ENCODE results near the gene SLC39A7. TPM values are rescaled to one million over a fixed set of nuclear protein-coding genes. Genes with fewer than 3 reads are reported as not detected.

The SLC39A7 gene
- total RNA-seq, 1 donor from 2014 or later = 53.2 TPM

DNA sequence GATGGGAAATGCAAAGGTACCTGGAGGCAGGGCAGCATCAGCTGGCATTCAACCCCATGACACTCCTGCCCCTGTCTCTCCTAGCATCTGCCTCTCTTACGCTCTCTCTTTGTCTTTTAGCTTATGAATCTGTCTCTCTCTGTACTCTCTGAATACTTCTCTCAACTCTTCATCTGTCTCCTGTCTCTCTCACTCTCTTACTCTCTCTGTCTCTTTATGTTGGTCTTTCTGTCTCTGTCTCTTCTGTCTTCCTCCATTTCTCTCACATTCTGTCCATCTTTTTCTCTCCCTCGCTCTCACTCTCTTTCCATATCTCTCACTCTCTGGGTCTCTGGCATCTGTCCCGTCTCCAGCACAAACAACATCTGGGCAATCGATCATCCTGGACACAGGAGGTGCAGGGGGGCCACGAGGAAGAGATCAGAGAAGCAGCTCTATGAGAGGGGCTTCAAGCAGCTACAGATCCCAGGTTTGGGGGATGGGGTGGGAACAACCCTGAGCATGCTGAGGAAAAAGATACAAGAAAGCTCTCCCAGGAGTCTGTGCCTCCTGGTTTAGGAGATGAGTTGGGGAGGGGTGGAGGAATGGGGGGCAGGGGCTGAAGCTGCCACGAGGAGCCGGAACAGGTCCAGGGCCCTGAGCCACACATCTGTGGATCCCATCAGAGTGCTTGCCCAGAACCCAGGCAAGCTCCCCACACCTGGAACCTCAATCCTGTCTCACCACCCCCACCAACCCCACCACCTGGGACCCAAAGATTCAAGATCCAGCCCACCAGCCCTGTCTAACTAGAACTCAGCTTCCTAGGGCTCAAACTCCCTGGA, 10.8 kb upstream of the SLC39A7 start:
- Histone ChIP-seq H3K27ac (ENCODE audit: low read depth, low read length) (no peak overlapping the region), H3K4me1 (ENCODE audit: control insufficient read depth in 3 of 3, insufficient read depth in 3 of 3, low read length in 3 of 3) (peaks cover 12 to 21% (median 20%) of the 10 kb centered on the region in 3 donors), H3K36me3 (ENCODE audit: control insufficient read depth in 3 of 3, insufficient read depth in 3 of 3, low read length in 3 of 3) (peaks cover 8 to 9% (median 8%) of the 10 kb centered on the region in 3 donors), H3K4me3 (ENCODE audit: low read length in 3 of 3) (no peak overlapping the region), H3K27me3 (ENCODE audit: control insufficient read depth in 3 of 3, insufficient read depth in 3 of 3, low read length in 3 of 3) (peaks cover 3 to 10% (median 6%) of the 10 kb centered on the region in 3 donors), H3K9me3 (ENCODE audit: control insufficient read depth in 3 of 3, low read length in 3 of 3) (no peaks in the 10 kb centered on the region), H3K9ac (ENCODE audit: low read depth in 1 of 3, low read length in 3 of 3) (no peak overlapping the region)

GRCh38 chr6:33190504-33191107, 10.1 kb upstream of the SLC39A7 start:
- H3K9me3 ChIP-seq (ENCODE audit: control insufficient read depth in 3 of 3, low read length in 3 of 3) = no peaks in the 10 kb centered on the region
- H3K27me3 ChIP-seq (ENCODE audit: control insufficient read depth in 3 of 3, insufficient read depth in 3 of 3, low read length in 3 of 3) = peaks cover 3 to 10% (median 6%) of the 10 kb centered on the region in 3 donors
- no peak overlapping the region for H3K27ac ChIP-seq (ENCODE audit: low read depth, low read length)
- peaks cover 15 to 17% (median 16%) of the 10 kb centered on the region in 3 donors for H3K36me3 ChIP-seq (ENCODE audit: control insufficient read depth in 3 of 3, insufficient read depth in 3 of 3, low read length in 3 of 3)
- peaks cover 12 to 25% (median 20%) of the 10 kb centered on the region in 3 donors for H3K4me1 ChIP-seq (ENCODE audit: control insufficient read depth in 3 of 3, insufficient read depth in 3 of 3, low read length in 3 of 3)
- H3K9ac ChIP-seq (ENCODE audit: low read depth in 1 of 3, low read length in 3 of 3) = no peak overlapping the region
- no peak overlapping the region for H3K4me3 ChIP-seq (ENCODE audit: low read length in 3 of 3)

- Histone ChIP-seq H3K27me3 (ENCODE audit: control insufficient read depth in 3 of 3, insufficient read depth in 3 of 3, low read length in 3 of 3) (peaks cover 3 to 10% (median 6%) of the 10 kb centered on the region in 3 donors), H3K9me3 (ENCODE audit: control insufficient read depth in 3 of 3, low read length in 3 of 3) (no peaks in the 10 kb centered on the region), H3K4me1 (ENCODE audit: control insufficient read depth in 3 of 3, insufficient read depth in 3 of 3, low read length in 3 of 3) (peaks cover 12 to 25% (median 20%) of the 10 kb centered on the region in 3 donors), H3K4me3 (ENCODE audit: low read length in 3 of 3) (peak overlapping the region in 1 of 3 donors; percentile 29), H3K9ac (ENCODE audit: low read depth in 1 of 3, low read length in 3 of 3) (peak overlapping the region in 1 of 3 donors; percentile 25), H3K36me3 (ENCODE audit: control insufficient read depth in 3 of 3, insufficient read depth in 3 of 3, low read length in 3 of 3) (peaks cover 23 to 25% (median 24%) of the 10 kb centered on the region in 3 donors), H3K27ac (ENCODE audit: low read depth, low read length) (no peak overlapping the region)
Observed at GRCh38 chr6:33191383-33192104, 9.1 kb upstream of the SLC39A7 start.

DNA sequence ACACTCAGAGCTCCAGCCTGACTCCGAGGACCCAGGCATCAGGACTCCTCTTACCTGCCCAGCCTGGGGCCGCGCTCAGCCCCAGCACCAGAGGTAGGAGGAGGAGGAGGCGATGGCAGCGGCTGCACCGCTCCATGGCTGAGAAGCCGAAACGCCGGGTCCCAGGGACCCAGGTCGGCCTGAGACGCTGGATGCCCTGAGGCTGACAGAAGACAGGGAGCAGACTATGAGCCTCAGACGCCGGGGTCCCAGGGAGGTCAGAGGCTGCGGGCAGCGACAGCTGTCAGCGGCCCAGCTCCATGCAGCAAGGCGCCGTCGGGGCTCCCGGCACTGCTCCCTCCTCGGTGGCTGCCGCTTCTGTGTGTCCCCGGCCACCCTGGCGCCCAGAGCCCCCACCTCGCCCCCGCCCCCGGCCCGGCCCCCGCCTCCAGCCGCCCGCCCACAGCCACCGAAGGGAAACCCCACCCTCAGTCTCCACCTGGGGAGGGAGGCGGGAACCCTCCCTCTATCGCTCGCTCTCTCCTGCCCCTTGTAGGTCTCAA, 8.5 kb upstream of the SLC39A7 start, which contains the start of gene COL11A2:
TSS of gene COL11A2 (minus strand) at position 363 of the 542 bp plus-strand sequence. CDS start at position 136, 227 bp downstream.
- Histone ChIP-seq H3K9ac (ENCODE audit: low read depth in 1 of 3, low read length in 3 of 3) (peak within 1 kb of the TSS; percentile 70 to 83 (median 70)), H3K27ac (ENCODE audit: low read depth, low read length) (peak within 1 kb of the TSS; percentile 19)

DNA sequence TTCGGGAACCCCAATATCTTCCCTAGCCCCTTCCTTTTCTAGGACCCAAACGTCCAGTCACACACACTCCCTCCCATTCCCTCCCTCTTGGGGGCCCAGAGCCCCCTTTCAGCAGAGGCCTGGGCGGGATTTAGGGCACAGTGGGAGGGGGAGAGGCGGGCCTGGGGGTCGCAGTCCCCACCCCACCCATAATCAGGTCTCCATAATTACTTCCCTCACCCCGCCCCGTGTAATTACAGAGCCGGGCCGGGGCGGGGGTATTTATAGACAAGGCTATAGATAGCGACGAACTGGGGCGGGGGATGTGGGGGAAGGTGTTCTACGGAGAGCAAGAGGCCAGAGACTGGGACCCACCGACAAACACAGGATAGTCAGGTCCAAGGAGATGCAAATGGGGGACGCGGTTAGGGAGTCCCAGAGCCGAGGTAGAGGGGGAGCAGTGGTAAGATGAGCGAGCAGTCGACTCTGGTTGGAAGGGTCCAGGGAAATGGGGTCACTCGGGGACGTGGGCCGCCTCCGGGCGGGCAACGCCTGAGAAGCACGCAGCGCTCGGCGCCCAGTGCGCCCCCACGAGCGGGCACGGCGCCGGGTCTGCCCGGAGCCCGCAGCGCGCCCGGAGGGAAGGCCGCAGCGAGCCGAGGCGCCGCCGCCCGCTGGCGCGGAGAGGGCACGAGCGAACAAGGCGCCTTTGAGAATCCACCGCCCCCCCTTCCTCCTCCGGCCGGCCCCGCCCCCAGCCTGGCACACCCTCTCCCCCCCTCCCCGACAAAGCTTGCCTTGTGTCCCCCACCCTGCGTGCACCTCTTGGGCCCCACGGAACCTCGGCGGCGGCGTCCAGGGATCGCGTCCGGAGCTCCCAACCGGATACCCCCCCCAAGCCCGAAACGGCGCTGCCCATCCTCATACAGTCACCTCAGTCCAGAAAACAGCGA, 7.7 kb upstream of the SLC39A7 start:
- Histone ChIP-seq H3K27ac (ENCODE audit: low read depth, low read length) (peak overlapping the region; percentile 19), H3K9me3 (ENCODE audit: control insufficient read depth in 3 of 3, low read length in 3 of 3) (no peaks in the 10 kb centered on the region), H3K9ac (ENCODE audit: low read depth in 1 of 3, low read length in 3 of 3) (peak overlapping the region; percentile 70 to 83 (median 70)), H3K36me3 (ENCODE audit: control insufficient read depth in 3 of 3, insufficient read depth in 3 of 3, low read length in 3 of 3) (peaks cover 23 to 37% (median 35%) of the 10 kb centered on the region in 3 donors), H3K4me1 (ENCODE audit: control insufficient read depth in 3 of 3, insufficient read depth in 3 of 3, low read length in 3 of 3) (peaks cover 21 to 36% (median 24%) of the 10 kb centered on the region in 3 donors), H3K27me3 (ENCODE audit: control insufficient read depth in 3 of 3, insufficient read depth in 3 of 3, low read length in 3 of 3) (peaks cover 3 to 10% (median 6%) of the 10 kb centered on the region in 3 donors), H3K4me3 (ENCODE audit: low read length in 3 of 3) (peak overlapping the region; percentile 77 to 80 (median 78))

More for the DNA sequence above, 8.5 kb upstream of the SLC39A7 start, which contains the start of gene COL11A2:
- peak within 1 kb of the TSS; percentile 77 to 80 (median 78) for H3K4me3 ChIP-seq (ENCODE audit: low read length in 3 of 3)
- H3K9me3 ChIP-seq (ENCODE audit: control insufficient read depth in 3 of 3, low read length in 3 of 3) = no peaks in the 10 kb centered on the region
- H3K27me3 ChIP-seq (ENCODE audit: control insufficient read depth in 3 of 3, insufficient read depth in 3 of 3, low read length in 3 of 3) = peaks cover 3 to 10% (median 6%) of the 10 kb centered on the region in 3 donors
- peaks cover 23 to 30% (median 28%) of the 10 kb centered on the region in 3 donors for H3K36me3 ChIP-seq (ENCODE audit: control insufficient read depth in 3 of 3, insufficient read depth in 3 of 3, low read length in 3 of 3)
- peaks cover 13 to 28% (median 20%) of the 10 kb centered on the region in 3 donors for H3K4me1 ChIP-seq (ENCODE audit: control insufficient read depth in 3 of 3, insufficient read depth in 3 of 3, low read length in 3 of 3)

DNA sequence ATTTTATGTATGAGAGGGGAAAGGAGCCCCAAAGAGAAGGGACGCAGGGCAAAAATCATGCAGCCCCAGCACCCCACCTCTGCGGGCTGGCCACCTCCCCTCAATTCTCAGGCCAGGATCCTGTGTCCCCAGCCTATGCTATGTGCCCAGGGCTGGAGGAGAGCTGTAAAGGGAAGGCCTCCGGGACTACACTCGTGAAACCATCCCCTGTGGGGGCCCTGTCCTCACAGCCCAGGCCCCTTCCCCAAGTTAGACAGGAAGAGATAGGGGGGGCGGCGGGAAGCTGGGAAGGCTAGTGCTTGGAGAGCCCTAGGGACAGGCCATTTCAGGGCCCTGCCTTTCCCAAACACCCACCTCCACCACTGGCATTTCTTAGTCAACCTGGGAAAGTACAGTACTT, 7.0 kb upstream of the SLC39A7 start:
- Histone ChIP-seq H3K9ac (ENCODE audit: low read depth in 1 of 3, low read length in 3 of 3) (peak overlapping the region in 1 of 3 donors; percentile 6), H3K27me3 (ENCODE audit: control insufficient read depth in 3 of 3, insufficient read depth in 3 of 3, low read length in 3 of 3) (peaks cover 3 to 10% (median 6%) of the 10 kb centered on the region in 3 donors), H3K36me3 (ENCODE audit: control insufficient read depth in 3 of 3, insufficient read depth in 3 of 3, low read length in 3 of 3) (peaks cover 28 to 41% (median 37%) of the 10 kb centered on the region in 3 donors), H3K4me3 (ENCODE audit: low read length in 3 of 3) (peak overlapping the region in 1 of 3 donors; percentile 13), H3K4me1 (ENCODE audit: control insufficient read depth in 3 of 3, insufficient read depth in 3 of 3, low read length in 3 of 3) (peaks cover 27 to 42% (median 30%) of the 10 kb centered on the region in 3 donors), H3K9me3 (ENCODE audit: control insufficient read depth in 3 of 3, low read length in 3 of 3) (no peaks in the 10 kb centered on the region), H3K27ac (ENCODE audit: low read depth, low read length) (no peak overlapping the region)

DNA sequence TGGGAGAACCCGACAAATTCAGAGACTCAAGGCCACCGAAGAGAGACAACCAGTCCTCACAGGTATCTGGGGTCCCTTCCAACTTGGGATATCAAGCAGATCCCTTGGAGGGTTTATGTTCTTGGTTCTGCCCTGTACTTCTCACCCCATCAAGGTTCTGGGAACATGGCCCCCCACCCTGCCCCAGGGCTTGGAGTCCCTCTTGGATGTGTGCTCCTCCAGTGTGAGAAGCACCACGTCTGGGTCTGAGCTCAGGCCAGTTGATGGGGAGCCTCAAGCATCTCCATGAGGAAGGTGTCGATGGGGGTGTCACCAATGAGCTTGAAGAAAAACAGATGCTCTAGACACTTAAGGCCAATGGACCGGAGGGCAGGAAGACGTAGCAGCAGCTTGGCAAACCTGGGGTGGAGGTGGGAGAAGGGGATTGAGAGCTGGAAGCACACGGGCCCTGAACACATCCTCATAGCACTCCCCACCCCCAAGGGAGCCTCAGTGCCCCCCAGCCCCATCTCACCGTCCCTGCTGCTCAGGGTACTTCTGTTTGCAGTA, 6.2 kb upstream of the SLC39A7 start:
- H3K27me3 ChIP-seq (ENCODE audit: control insufficient read depth in 3 of 3, insufficient read depth in 3 of 3, low read length in 3 of 3) = peaks cover under 1 to 10% (median 6%) of the 10 kb centered on the region in 3 donors
- H3K27ac ChIP-seq (ENCODE audit: low read depth, low read length) = no peak overlapping the region
- no peaks in the 10 kb centered on the region for H3K9me3 ChIP-seq (ENCODE audit: control insufficient read depth in 3 of 3, low read length in 3 of 3)
- H3K4me1 ChIP-seq (ENCODE audit: control insufficient read depth in 3 of 3, insufficient read depth in 3 of 3, low read length in 3 of 3) = peaks cover 35 to 49% (median 36%) of the 10 kb centered on the region in 3 donors
- H3K36me3 ChIP-seq (ENCODE audit: control insufficient read depth in 3 of 3, insufficient read depth in 3 of 3, low read length in 3 of 3) = peaks cover 28 to 41% (median 37%) of the 10 kb centered on the region in 3 donors
- no peak overlapping the region for H3K4me3 ChIP-seq (ENCODE audit: low read length in 3 of 3)
- no peak overlapping the region for H3K9ac ChIP-seq (ENCODE audit: low read depth in 1 of 3, low read length in 3 of 3)

DNA sequence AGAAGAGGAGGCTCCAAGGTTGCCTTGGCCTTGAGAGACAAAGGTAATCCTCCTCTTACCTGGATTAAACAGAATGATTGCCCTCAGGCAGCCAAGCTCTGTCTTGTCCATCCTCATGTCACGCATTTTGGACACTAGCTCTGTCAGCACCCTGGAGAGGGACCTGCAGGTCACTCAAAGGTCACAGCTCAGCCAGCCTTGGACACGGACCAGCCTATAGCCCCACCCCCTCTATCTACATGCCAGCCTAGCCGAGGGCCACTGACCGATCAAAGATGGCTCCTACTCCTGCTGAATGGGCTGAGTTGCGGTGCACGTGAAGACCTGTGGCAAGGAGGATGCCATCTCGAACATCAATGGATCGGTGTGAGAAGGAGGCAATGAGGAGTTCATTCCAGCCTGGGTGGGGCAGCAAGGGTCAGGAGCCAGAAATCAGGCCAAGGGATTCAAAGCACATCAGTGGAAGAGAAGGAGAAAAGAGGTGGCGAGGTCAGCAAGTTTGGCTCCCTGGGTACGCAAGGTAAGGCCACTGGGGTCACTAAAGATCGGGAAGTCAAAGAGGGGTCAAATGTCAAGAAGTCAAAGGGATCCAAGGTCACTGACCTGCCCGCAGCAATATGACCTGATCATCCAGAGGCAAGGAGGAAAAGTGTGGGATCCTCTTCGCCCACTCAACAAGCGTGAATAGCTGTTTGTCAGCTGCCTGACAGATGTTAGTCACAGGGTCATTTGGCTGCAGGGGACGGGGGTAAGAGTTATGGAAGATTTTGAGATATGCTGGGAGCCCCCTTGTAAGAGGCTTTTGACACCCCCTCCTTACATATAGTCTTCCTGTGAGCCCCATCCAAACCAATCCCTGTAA, 5.1 kb upstream of the SLC39A7 start:
- Histone ChIP-seq H3K4me1 (ENCODE audit: control insufficient read depth in 3 of 3, insufficient read depth in 3 of 3, low read length in 3 of 3) (peaks cover 38 to 52% (median 39%) of the 10 kb centered on the region in 3 donors), H3K27ac (ENCODE audit: low read depth, low read length) (no peak overlapping the region), H3K36me3 (ENCODE audit: control insufficient read depth in 3 of 3, insufficient read depth in 3 of 3, low read length in 3 of 3) (peaks cover 28 to 41% (median 37%) of the 10 kb centered on the region in 3 donors), H3K9ac (ENCODE audit: low read depth in 1 of 3, low read length in 3 of 3) (no peak overlapping the region), H3K27me3 (ENCODE audit: control insufficient read depth in 3 of 3, insufficient read depth in 3 of 3, low read length in 3 of 3) (peaks cover 0 to 10% (median 6%) of the 10 kb centered on the region in 3 donors), H3K4me3 (ENCODE audit: low read length in 3 of 3) (no peak overlapping the region), H3K9me3 (ENCODE audit: control insufficient read depth in 3 of 3, low read length in 3 of 3) (no peaks in the 10 kb centered on the region)

Data from skeletal muscle tissue (tissue), 4 donors.